T-helper 1 cell treated with Interleukin-12 subunit alpha and Interleukin-12 subunit beta and Interleukin-4 antibody, amounts not matched to agents 30 μg/mL and 1 μg/mL, for 36 hours (primary cell): ENCODE measurements around the gene CLEC4G.

Experiments used
- H3K27ac Mint-ChIP-seq: one replicate; pipeline ENCODE4 v1.8.0; 2021; ENCODE audit warnings: mild to moderate bottlenecking, mixed read lengths
- H3K27me3 Mint-ChIP-seq: one replicate; pipeline ENCODE4 v1.8.0; 2021; ENCODE audit warnings: low read depth, mixed read lengths
- H3K36me3 Mint-ChIP-seq: one replicate; pipeline ENCODE4 v1.8.0; 2021; ENCODE audit warnings: low read depth, mixed read lengths
- H3K4me1 Mint-ChIP-seq: one replicate; pipeline ENCODE4 v1.8.0; 2021; ENCODE audit warnings: low read depth, mixed read lengths
- H3K4me3 Mint-ChIP-seq: one replicate; pipeline ENCODE4 v1.8.0; 2021; ENCODE audit warnings: mild to moderate bottlenecking, moderate library complexity, mixed read lengths
- H3K9me3 Mint-ChIP-seq: one replicate; pipeline ENCODE4 v1.8.0; 2021; ENCODE audit warnings: mixed read lengths

Gene CLEC4G

DNA sequence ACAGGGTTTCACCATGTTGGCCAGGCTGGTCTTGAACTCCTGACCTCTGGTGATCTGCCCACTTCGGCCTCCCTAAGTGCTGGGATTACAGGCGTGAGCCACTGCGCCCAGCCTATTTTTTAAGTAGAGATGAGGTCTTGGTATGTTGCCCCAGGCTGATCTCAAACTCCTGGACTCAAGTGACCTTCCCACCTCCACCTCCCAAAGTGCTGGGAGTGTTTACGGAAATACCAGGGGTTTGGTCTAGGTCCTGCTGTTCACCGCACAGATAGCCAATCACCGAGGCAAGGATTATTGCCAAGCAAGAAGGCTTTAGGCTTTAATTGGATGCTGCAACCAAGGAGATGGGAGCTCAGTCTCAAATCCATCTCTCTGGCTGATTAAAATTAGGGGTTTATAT is 11.6 kb downstream of the CLEC4G start:
- Mint-ChIP-seq H3K36me3 (no peaks in the 10 kb centered on the region), H3K4me1 (no peaks in the 10 kb centered on the region), H3K4me3 (no peak overlapping the region), H3K27me3 (no peaks in the 10 kb centered on the region), H3K27ac (no peak overlapping the region), H3K9me3 (peaks cover 6% of the 10 kb centered on the region)

- no peaks in the 10 kb centered on the region for H3K4me1 Mint-ChIP-seq
- no peaks in the 10 kb centered on the region for H3K27me3 Mint-ChIP-seq
- H3K36me3 Mint-ChIP-seq: no peaks in the 10 kb centered on the region
- H3K9me3 Mint-ChIP-seq: peaks cover 6% of the 10 kb centered on the region
- H3K27ac Mint-ChIP-seq: no peak overlapping the region
- no peak overlapping the region for H3K4me3 Mint-ChIP-seq
These were observed 13.2 kb downstream of the CLEC4G start for GRCh38 chr19:7718668-7719067.

DNA sequence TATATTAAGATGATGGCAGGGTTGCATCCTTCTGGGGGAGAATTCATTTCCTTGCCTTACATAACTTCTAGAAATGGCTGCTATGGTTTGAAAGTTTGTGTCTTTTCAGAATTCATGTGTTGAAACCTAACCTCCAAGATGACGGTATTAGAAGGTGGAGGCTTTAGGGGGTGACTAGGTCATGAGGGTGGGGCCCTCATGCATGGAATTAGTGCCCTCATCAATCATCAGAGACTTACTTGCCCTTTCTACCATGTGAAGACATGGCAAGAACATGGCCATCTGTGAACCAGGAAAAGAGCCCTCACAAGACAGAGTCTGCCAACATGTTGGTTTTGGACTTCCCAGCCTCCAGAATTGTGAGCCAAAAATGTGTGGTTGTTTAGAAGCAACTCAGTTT is 15.1 kb downstream of the CLEC4G start:
- H3K36me3 Mint-ChIP-seq: no peaks in the 10 kb centered on the region
- no peaks in the 10 kb centered on the region for H3K4me1 Mint-ChIP-seq
- no peaks in the 10 kb centered on the region for H3K27me3 Mint-ChIP-seq
- no peak overlapping the region for H3K27ac Mint-ChIP-seq
- no peak overlapping the region for H3K4me3 Mint-ChIP-seq
- H3K9me3 Mint-ChIP-seq: peaks cover 6% of the 10 kb centered on the region

DNA sequence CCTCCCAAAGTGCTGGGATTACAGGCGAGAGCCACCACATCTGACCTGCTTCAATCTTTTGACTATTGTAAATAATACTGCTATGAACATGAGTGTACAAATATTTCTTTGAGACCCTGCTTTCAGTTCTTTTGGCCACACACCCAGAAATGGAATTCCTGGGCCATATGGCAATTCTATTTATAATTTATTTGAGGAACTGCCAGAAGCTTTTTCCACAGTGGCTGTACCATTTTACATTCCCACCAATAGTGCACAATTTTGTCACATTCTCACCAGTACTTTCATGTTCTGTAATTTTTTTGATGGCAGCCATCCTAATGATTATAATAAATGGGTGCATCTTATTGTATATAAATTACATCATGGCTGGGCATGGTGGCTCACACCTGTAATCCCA is 16.2 kb downstream of the CLEC4G start:
- Mint-ChIP-seq H3K27me3 (no peaks in the 10 kb centered on the region), H3K27ac (no peak overlapping the region), H3K4me3 (no peak overlapping the region), H3K4me1 (no peaks in the 10 kb centered on the region), H3K36me3 (no peaks in the 10 kb centered on the region), H3K9me3 (peaks cover 6% of the 10 kb centered on the region)

DNA sequence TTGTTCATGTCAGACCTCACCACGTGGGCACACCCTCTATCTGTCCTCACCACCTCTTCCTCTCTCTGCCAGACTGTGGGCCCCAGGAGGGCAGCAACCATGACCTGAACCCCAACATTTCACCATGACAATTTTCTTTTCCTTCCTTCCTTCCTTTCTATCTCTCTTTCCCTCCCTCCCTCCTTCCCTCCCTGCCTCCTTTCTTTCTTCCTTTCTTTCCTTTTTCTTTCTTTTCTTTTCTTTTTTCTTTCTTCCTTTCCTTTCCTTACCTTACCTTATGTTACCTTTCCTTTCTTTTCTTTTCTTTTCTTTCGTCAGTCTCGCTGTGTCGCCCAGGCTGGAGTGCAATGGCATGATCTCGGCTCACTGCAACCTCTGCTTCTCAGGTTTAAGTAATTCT is 21.3 kb downstream of the CLEC4G start:
- Mint-ChIP-seq H3K4me3 (no peak overlapping the region), H3K9me3 (no peaks in the 10 kb centered on the region), H3K27ac (no peak overlapping the region), H3K27me3 (peaks cover 11% of the 10 kb centered on the region), H3K4me1 (peaks cover 13% of the 10 kb centered on the region), H3K36me3 (no peaks in the 10 kb centered on the region)

- Mint-ChIP-seq H3K27me3 (peaks cover 15% of the 10 kb centered on the region), H3K27ac (no peak overlapping the region)
These were observed 21.9 kb downstream of the CLEC4G start for GRCh38 chr19:7709932-7710460.

DNA sequence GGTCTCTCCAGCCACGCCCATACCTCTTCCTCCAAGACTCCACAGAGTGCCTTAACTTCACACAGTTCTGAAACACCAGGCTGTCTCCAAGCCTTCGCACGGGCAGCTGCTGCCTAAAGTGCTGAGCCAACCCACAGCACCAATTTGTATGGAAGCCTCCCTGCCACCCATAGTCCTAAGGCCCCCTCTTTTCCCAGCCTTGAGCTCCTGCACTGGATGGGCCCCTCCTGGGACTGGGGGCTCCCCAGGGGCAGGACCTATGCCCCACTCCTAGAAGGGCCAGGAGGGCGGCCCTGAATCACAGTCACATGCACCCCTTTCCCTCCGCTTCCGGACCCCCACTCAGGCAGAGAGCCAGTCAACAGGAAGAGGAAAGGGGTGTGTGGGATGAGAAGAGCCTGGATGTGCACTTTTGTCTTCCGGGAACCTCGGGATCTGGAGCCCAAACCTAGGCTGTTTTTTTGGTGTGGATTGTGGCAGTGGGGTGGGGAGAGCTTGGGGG is 24.9 kb downstream of the CLEC4G start:
- Mint-ChIP-seq H3K4me1 (peaks cover 15% of the 10 kb centered on the region), H3K27me3 (peaks cover 15% of the 10 kb centered on the region), H3K4me3 (no peak overlapping the region), H3K36me3 (no peaks in the 10 kb centered on the region), H3K27ac (peak overlapping the region; percentile 75), H3K9me3 (no peaks in the 10 kb centered on the region)

More at GRCh38 chr19:7709932-7710460, 21.9 kb downstream of the CLEC4G start:
- H3K9me3 Mint-ChIP-seq: no peaks in the 10 kb centered on the region
- H3K36me3 Mint-ChIP-seq: no peaks in the 10 kb centered on the region
- peaks cover 15% of the 10 kb centered on the region for H3K4me1 Mint-ChIP-seq
- no peak overlapping the region for H3K4me3 Mint-ChIP-seq

GRCh38 chr19:7706188-7706954 is 25.5 kb downstream of the CLEC4G start:
- peak overlapping the region; percentile 79 for H3K27ac Mint-ChIP-seq
- peaks cover 15% of the 10 kb centered on the region for H3K27me3 Mint-ChIP-seq
- no peaks in the 10 kb centered on the region for H3K9me3 Mint-ChIP-seq
- H3K4me3 Mint-ChIP-seq: peak overlapping the region; percentile 64
- peaks cover 15% of the 10 kb centered on the region for H3K4me1 Mint-ChIP-seq
- H3K36me3 Mint-ChIP-seq: no peaks in the 10 kb centered on the region

DNA sequence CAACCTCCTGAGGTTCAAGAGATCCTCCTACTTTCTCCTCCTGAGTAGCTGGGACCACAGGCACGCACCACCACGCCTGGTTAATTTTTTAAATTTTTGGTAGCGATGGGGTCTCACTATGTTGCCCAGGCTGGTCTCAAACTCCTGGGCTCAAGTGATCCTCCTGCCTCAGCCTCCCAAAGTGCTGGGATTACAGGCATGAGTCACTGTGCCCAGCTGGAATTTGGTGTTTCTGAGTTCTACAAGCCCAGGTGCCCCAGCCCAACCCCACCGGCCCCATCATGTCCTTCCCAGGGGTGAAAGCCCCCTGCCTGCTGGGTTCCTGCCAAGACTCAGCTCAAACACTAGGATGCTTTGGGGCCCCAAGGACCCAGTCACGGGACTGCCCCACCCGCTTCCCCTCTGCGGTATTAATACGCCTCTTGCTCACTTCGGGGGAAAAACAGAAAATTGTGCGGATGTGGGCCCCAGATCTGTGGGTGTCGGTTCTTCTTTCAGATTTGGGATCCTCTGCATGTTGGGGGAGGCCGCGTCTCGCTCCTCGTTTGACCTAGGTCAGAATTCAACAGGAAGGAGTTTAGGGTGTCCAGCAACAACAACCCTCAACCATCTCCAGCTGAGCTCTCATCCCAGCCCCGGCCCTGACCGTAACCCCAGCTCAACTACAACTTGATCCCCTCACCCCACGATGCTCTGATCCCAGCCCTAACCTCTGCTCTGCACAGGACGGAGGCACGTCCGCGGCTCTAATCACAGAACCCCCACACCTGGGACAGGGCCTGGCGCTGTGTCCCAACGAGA is 26.3 kb downstream of the CLEC4G start:
- Mint-ChIP-seq H3K4me3 (peak overlapping the region; percentile 64), H3K27ac (peak overlapping the region; percentile 79), H3K27me3 (peaks cover 15% of the 10 kb centered on the region), H3K36me3 (no peaks in the 10 kb centered on the region), H3K9me3 (no peaks in the 10 kb centered on the region), H3K4me1 (peaks cover 15% of the 10 kb centered on the region)

DNA sequence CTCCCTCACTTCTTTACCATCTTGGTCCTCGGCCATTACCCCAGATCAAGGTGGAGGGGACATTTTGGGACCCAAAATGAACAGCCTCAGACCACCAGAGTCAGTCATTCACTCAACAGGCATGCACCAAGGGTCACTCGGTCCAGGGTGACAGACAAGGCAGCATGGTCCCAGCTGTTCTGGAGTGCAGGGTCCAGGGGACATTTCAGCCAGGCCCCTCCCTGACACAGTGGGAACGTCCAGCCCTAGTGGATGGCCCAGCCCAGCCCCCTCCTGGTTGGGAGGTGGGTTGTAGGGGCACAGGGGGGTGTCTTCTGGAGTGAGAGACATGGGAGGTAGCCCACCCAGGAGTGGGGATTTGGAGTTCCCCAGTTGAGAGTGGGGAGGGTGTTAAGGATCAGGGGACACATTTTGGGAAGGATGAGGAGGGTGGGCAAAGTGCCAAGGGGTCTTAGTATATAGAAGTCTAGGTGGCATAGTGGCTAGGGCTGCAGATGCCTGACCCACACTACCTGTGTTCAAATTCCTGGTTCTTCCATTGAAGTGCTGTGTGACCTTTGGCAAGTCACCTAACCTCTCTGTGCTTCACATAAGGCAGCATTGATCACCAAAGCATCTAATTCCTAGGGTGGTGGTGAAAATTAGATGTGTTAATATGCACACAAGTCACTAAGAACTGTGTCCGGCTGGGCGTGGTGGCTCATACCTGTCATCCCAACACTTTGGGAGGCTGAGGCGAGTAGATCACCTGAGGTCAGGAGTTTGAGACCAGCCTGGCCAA is 27.4 kb downstream of the CLEC4G start:
- Mint-ChIP-seq H3K36me3 (no peaks in the 10 kb centered on the region), H3K27ac (no peak overlapping the region), H3K4me1 (peaks cover 18% of the 10 kb centered on the region), H3K27me3 (peaks cover 15% of the 10 kb centered on the region), H3K4me3 (no peak overlapping the region), H3K9me3 (no peaks in the 10 kb centered on the region)

DNA sequence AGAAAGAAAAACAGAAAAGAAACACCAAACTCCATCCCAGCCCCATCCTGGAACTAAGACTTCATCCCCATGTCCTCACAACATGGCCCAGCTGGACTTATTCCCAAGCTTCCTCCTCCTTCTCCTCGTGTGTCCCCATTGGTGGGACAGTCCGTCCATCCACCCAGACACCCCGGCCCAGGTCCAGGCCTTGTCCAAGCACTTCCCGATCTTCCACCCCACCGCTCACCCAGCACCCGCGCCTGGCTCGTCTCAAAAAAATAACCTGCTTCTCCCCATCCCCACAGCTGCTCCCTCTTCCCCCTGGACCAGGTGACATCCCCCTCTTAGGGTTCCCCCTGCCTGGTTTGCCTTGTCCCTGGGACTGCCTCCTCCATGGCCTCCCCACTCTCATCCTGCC is 28.6 kb downstream of the CLEC4G start:
- no peaks in the 10 kb centered on the region for H3K36me3 Mint-ChIP-seq
- no peak overlapping the region for H3K27ac Mint-ChIP-seq
- H3K27me3 Mint-ChIP-seq: peaks cover 19% of the 10 kb centered on the region
- peaks cover 18% of the 10 kb centered on the region for H3K4me1 Mint-ChIP-seq
- no peaks in the 10 kb centered on the region for H3K9me3 Mint-ChIP-seq
- H3K4me3 Mint-ChIP-seq: no peak overlapping the region

DNA sequence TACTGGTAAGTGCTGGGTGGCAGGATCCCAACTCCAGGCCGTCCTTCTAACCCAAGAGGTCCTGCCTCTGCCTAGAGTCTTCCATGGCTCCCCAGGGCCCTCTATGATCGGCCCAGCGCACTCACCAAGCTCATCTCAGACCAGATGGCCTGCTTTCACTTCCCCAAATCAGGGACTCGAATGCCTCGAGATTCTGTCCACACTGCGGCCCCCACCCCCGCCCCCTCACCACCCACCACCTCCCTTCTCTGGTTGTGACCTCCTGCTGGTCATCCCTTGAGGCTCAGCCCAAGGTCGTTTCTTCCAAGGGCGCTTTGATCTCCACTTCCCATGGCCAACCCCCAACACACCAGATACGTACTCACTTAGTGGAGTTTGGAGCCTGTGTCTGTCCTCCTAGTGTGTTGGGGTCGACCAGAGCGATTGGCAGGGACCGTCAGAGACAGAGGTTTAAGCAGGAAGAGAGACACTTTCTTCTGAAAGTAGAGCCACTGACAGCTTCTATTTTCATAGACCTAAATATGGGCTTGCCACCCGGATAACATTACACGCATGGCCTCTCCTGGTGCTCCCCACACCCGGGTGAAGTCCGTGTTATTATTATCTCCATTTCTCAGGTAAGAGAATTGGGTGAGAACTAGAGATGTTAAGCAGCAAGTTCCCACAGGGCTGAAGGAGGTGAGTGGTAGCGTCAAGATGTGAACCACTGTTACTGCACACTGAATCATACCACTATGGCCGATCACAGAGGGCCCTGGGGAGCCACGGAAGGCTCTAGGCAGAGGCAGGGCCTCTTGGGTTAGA is 30.1 kb downstream of the CLEC4G start, which contains the start of gene FCER2:
Gene FCER2, minus strand, starts transcription at position 478 of the 804 bp plus-strand sequence. CDS start 2,371 bp downstream, outside the sequence.
- Mint-ChIP-seq H3K36me3 (no peaks in the 10 kb centered on the region), H3K27me3 (peaks cover 19% of the 10 kb centered on the region), H3K9me3 (no peaks in the 10 kb centered on the region), H3K27ac (no peak within 1 kb of the TSS), H3K4me3 (no peak within 1 kb of the TSS), H3K4me1 (peaks cover 17% of the 10 kb centered on the region)

DNA sequence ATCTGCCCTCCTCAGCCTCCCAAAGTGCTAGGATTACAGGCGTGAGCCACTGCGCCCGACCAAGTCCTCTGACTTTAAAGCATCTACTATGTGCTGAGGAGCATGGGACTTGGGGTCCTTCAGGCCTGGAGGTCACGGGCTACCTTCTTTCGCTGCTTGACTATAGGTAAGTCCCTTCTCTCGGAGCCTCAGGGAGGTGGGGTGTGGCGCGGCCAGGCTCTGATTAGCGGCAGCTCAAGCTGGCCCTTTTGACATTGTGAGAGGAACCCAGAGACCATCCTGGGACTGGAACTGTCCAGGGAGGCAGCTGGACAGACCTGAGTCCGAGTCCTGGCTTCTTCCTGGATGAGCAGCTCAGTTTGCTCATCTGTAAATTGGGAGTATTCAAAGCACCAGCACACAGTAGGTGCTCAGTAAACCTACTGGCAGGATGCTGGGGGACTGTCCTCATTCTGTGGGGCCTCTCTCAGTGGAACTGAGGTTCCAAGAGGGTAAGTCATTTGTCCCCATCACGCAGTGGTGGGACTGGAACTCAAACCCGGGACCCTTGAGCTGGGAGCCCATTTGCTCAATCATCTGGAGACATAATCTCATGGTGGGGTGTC is 30.8 kb downstream of the CLEC4G start:
- peaks cover 16% of the 10 kb centered on the region for H3K27me3 Mint-ChIP-seq
- no peaks in the 10 kb centered on the region for H3K36me3 Mint-ChIP-seq
- no peak overlapping the region for H3K4me3 Mint-ChIP-seq
- H3K4me1 Mint-ChIP-seq: peaks cover 10% of the 10 kb centered on the region
- no peaks in the 10 kb centered on the region for H3K9me3 Mint-ChIP-seq
- H3K27ac Mint-ChIP-seq: no peak overlapping the region
